DND-41 (cell line): ENCODE data around the gene PLEKHG3.

ENCODE experiments used
- ATAC-seq: fragments of 200-7000 bp; cut with Tn5 transposase; 3 replicates; pipeline ENCODE4 v1.9.1; 2021; ENCODE audit warnings: low read depth; ENCODE audit not compliant: insufficient read depth
- DNase-seq: peaks from one replicate; pipeline ENCODE4 v3.0.0-alpha.2; 2020
- H2AFZ ChIP-seq: 2 replicates; pipeline ENCODE4 v1.6.0; 2012; ENCODE audit warnings: low read depth, low read length
- H3K27ac ChIP-seq: 2 replicates; pipeline ENCODE4 v1.5.1; 2012; ENCODE audit warnings: low read length, inconsistent platforms
- H3K27me3 ChIP-seq: fragments of 200-600 bp; sonication (generic); 2 replicates; pipeline ENCODE4 v1.6.0; 2012; ENCODE audit warnings: low read length, mild to moderate bottlenecking, inconsistent platforms; ENCODE audit not compliant: insufficient read depth, poor library complexity
- H3K36me3 ChIP-seq: 2 replicates; pipeline ENCODE4 v1.5.1; 2012; ENCODE audit warnings: low read length, inconsistent platforms; ENCODE audit not compliant: insufficient read depth
- H3K4me1 ChIP-seq: 2 replicates; pipeline ENCODE4 v1.5.1; 2012; ENCODE audit warnings: mild to moderate bottlenecking, low read length; ENCODE audit not compliant: insufficient read depth
- H3K4me2 ChIP-seq: 2 replicates; pipeline ENCODE4 v1.6.0; 2012; ENCODE audit warnings: mild to moderate bottlenecking, moderate library complexity, low read length, inconsistent platforms; ENCODE audit not compliant: insufficient read depth
- H3K4me3 ChIP-seq, 2 experiments: fragments of 200-600 bp in 1 of 2; shearing (Covaris generic) in 1 of 2; 2 replicates each; pipeline ENCODE4 v1.5.1; 2012 to 2016; ENCODE audit warnings: inconsistent platforms in 2 of 2, low read length in 2 of 2, mild to moderate bottlenecking in 2 of 2, low read depth in 1 of 2, moderate library complexity in 1 of 2
- H3K79me2 ChIP-seq: 2 replicates; pipeline ENCODE4 v1.6.0; 2012; ENCODE audit warnings: low read length, inconsistent platforms; ENCODE audit not compliant: insufficient read depth
- H3K9ac ChIP-seq: 2 replicates; pipeline ENCODE4 v1.6.0; 2012; ENCODE audit warnings: low read depth, mild to moderate bottlenecking, inconsistent platforms, low read length, moderate library complexity
- H3K9me3 ChIP-seq: 2 replicates; pipeline ENCODE4 v1.5.1; 2012; ENCODE audit warnings: low read length, moderate library complexity, mild to moderate bottlenecking, inconsistent platforms; ENCODE audit not compliant: insufficient read depth, severe bottlenecking
- H4K20me1 ChIP-seq: 2 replicates; pipeline ENCODE4 v1.6.0; 2012; ENCODE audit warnings: low read length; ENCODE audit not compliant: insufficient read depth
- EZH2 ChIP-seq: IDR thresholded peaks from 3 replicates; pipeline ENCODE4 v1.6.1; 2012; ENCODE audit warnings: borderline replicate concordance, low read depth, mild to moderate bottlenecking, moderate library complexity, low read length, inconsistent platforms; ENCODE audit not compliant: severe bottlenecking
- TF ChIP-seq, protein P1 (sequence below): IDR thresholded peaks from 2 replicates; pipeline ENCODE4 v1.5.1; 2012; ENCODE audit warnings: borderline replicate concordance, low read length, moderate library complexity, mild to moderate bottlenecking; ENCODE audit not compliant: poor library complexity, severe bottlenecking; ENCODE audit errors: extremely low read depth

Gene PLEKHG3

DNA sequence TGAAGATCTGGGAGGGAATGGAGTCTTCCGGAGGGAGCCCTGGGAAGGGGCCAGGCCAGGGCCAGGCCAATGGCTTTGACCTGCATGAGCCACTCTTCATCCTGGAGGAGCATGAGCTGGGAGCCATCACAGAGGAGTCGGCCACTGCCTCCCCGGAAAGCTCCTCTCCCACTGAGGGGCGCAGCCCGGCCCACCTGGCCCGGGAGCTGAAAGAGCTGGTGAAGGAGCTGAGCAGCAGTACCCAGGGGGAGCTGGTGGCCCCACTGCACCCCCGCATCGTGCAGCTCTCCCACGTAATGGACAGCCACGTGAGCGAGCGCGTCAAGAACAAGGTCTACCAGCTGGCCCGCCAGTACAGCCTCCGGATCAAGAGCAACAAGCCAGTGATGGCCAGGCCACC, 37.7 kb downstream of the PLEKHG3 start:
- Histone ChIP-seq H3K27ac (no peak overlapping the region), H4K20me1 (no peaks in the 10 kb centered on the region), H2AFZ (no peak overlapping the region), H3K4me2 (no peak overlapping the region), H3K27me3 (no peaks in the 10 kb centered on the region), H3K4me3 (no peak overlapping the region), H3K4me1 (no peaks in the 10 kb centered on the region), H3K9me3 (no peaks in the 10 kb centered on the region), H3K9ac (no peak overlapping the region), H3K79me2 (no peaks in the 10 kb centered on the region), H3K36me3 (no peaks in the 10 kb centered on the region)
- ATAC-seq: no peak
- no peak for TF ChIP-seq EZH2
- TF ChIP-seq, protein P1, sequence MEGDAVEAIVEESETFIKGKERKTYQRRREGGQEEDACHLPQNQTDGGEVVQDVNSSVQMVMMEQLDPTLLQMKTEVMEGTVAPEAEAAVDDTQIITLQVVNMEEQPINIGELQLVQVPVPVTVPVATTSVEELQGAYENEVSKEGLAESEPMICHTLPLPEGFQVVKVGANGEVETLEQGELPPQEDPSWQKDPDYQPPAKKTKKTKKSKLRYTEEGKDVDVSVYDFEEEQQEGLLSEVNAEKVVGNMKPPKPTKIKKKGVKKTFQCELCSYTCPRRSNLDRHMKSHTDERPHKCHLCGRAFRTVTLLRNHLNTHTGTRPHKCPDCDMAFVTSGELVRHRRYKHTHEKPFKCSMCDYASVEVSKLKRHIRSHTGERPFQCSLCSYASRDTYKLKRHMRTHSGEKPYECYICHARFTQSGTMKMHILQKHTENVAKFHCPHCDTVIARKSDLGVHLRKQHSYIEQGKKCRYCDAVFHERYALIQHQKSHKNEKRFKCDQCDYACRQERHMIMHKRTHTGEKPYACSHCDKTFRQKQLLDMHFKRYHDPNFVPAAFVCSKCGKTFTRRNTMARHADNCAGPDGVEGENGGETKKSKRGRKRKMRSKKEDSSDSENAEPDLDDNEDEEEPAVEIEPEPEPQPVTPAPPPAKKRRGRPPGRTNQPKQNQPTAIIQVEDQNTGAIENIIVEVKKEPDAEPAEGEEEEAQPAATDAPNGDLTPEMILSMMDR: no peak
- DNase-seq: no peak

- no peaks in the 10 kb centered on the region for H3K36me3 ChIP-seq
- no peak overlapping the region for H3K4me3 ChIP-seq
- no peaks in the 10 kb centered on the region for H3K9me3 ChIP-seq
- H3K79me2 ChIP-seq: no peaks in the 10 kb centered on the region
- H3K4me2 ChIP-seq: no peak overlapping the region
- no peaks in the 10 kb centered on the region for H3K27me3 ChIP-seq
- no peak overlapping the region for H3K9ac ChIP-seq
- H3K27ac ChIP-seq: no peak overlapping the region
- ATAC-seq (no peak), DNase-seq (no peak)
- no peaks in the 10 kb centered on the region for H4K20me1 ChIP-seq
- TF ChIP-seq, protein P1: no peak
- TF ChIP-seq EZH2: no peak
- no peak overlapping the region for H2AFZ ChIP-seq
- no peaks in the 10 kb centered on the region for H3K4me1 ChIP-seq
Observed at GRCh38 chr14:64743061-64743460, 38.8 kb downstream of the PLEKHG3 start.

DNA sequence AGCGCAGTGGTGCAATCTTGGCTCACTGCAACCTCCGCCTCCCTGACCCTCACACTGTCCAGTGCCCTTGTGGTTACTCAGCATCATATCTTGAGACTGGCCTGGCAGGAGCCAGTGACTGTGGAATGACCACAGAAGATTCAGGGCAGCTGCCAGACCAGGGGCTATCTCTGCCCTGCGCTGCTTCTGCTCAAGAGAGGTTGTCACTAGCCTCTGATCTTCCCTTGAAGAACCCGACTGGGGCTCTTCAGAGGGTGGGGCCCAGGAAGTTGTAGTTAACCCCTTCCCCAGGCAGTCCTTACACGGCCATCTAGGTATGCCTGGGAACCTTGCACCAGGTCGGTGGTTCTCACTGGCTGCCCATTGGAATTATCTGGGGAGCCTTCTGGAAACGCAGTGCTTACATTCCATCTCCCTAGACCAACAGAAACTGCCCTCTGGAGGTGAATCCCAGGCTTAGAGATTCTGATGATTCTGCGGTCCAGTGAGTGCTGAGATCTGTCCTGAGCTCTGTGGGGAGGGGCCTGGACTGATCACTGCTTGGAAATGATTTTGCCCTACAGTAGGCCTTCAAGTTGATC, 41.4 kb downstream of the PLEKHG3 start:
- Histone ChIP-seq H3K9me3 (no peaks in the 10 kb centered on the region), H4K20me1 (no peaks in the 10 kb centered on the region), H3K79me2 (no peaks in the 10 kb centered on the region), H3K36me3 (no peaks in the 10 kb centered on the region), H3K4me2 (no peak overlapping the region), H3K27me3 (no peaks in the 10 kb centered on the region), H3K27ac (no peak overlapping the region), H3K9ac (no peak overlapping the region), H3K4me3 (no peak overlapping the region), H3K4me1 (no peaks in the 10 kb centered on the region), H2AFZ (no peak overlapping the region)
- TF ChIP-seq EZH2: no peak
- TF ChIP-seq, protein P1: no peak
- ATAC-seq (no peak), DNase-seq (no peak)
